CD4-positive, alpha-beta memory T cell (primary cell): Measurements from ENCODE around the gene RAC3. TPM values are rescaled to one million over a fixed set of nuclear protein-coding genes. Genes with fewer than 3 reads are reported as not detected.

Experiments used
- CTCF ChIA-PET: fragments of 350-600 bp; sonication (Branson Sonifier 250); formaldehyde crosslinking; loops from one replicate; lab custom pipeline; 2021; ENCODE audit warnings: inconsistent platforms; ENCODE audit not compliant: partially characterized antibody; lab: Charles Lee
- POLR2A ChIA-PET: fragments of 350-600 bp; sonication (Branson Sonifier 250); formaldehyde crosslinking; loops from one replicate; lab custom pipeline; 2021; ENCODE audit not compliant: partially characterized antibody; lab: Charles Lee
- DNase-seq, 5 donors: peaks; one replicate each; pipeline versions ENCODE4 v3.0.0 to v3.0.0-alpha.2; 2020 to 2022; ENCODE audit warnings: mixed read lengths in 1 of 5
- H3K27ac ChIP-seq: one replicate; pipeline ENCODE4 v1.7.0; 2013; ENCODE audit warnings: low read depth, low read length
- H3K27me3 ChIP-seq: 2 replicates; pipeline ENCODE4 v1.7.0; 2013; ENCODE audit warnings: mild to moderate bottlenecking, low read length, moderate library complexity; ENCODE audit not compliant: insufficient read depth
- H3K36me3 ChIP-seq: 2 replicates; pipeline ENCODE4 v1.7.0; 2013; ENCODE audit warnings: mild to moderate bottlenecking, low read length, moderate library complexity; ENCODE audit not compliant: insufficient read depth
- H3K4me1 ChIP-seq: 2 replicates; pipeline ENCODE4 v1.7.0; 2013; ENCODE audit warnings: mild to moderate bottlenecking, low read length, moderate library complexity; ENCODE audit not compliant: insufficient read depth
- H3K4me3 ChIP-seq, 2 donors: one replicate each; pipeline ENCODE4 v1.7.0; 2013; ENCODE audit warnings: low read length in 2 of 2, mild to moderate bottlenecking in 1 of 2
- H3K9me3 ChIP-seq, 2 donors: one replicate each; pipeline ENCODE4 v1.7.0; 2013; ENCODE audit warnings: low read length in 2 of 2, control low read depth in 1 of 2; ENCODE audit not compliant: control insufficient read depth in 1 of 2
- H3K27ac Mint-ChIP-seq, 7 donors: one replicate each; pipeline ENCODE4 v1.8.0; 2020 to 2021; ENCODE audit warnings: mixed read lengths in 7 of 7, mild to moderate bottlenecking in 6 of 7, inconsistent platforms in 3 of 7, moderate library complexity in 3 of 7
- H3K27me3 Mint-ChIP-seq, 2 donors: one replicate each; pipeline ENCODE4 v1.8.0; 2020 to 2021; ENCODE audit warnings: mixed read lengths in 2 of 2
- H3K36me3 Mint-ChIP-seq, 2 donors: one replicate each; pipeline ENCODE4 v1.8.0; 2020 to 2021; ENCODE audit warnings: mixed read lengths in 2 of 2, inconsistent platforms in 1 of 2, mild to moderate bottlenecking in 1 of 2
- H3K4me1 Mint-ChIP-seq, 4 donors: one replicate each; pipeline ENCODE4 v1.8.0; 2020 to 2021; ENCODE audit warnings: mixed read lengths in 4 of 4, mild to moderate bottlenecking in 1 of 4
- H3K4me3 Mint-ChIP-seq, 8 donors: one replicate each; pipeline ENCODE4 v1.8.0; 2020 to 2021; ENCODE audit warnings: mixed read lengths in 8 of 8, mild to moderate bottlenecking in 7 of 8, moderate library complexity in 6 of 8, inconsistent platforms in 3 of 8
- H3K9me3 Mint-ChIP-seq, 8 donors: one replicate each; pipeline ENCODE4 v1.8.0; 2020 to 2021; ENCODE audit warnings: mixed read lengths in 8 of 8, mild to moderate bottlenecking in 5 of 8, inconsistent platforms in 3 of 8, moderate library complexity in 1 of 8
- intact Hi-C: fragments of 100-400 bp; cut with micrococcal nuclease; formaldehyde crosslinking; loops from one replicate; pipeline ENCODE4 v1.15.1; 2023
- polyA plus RNA-seq, 2 donors: library from polyadenylated mRNA; unstranded; fragments of 300-500 nt; fragmentation: Illumina TruSeq; gene quantifications; one replicate each; pipeline ENCODE4 v1.2.3, GENCODE V29; 2021
- total RNA-seq, 2 experiments: library from RNA; stranded (reverse); gene quantifications; one replicate each; pipeline ENCODE4 v1.2.3, GENCODE V29; 2021

Gene RAC3
- total and polyA plus RNA-seq, 4 experiments from 2014 or later: 0.44 to 2.3 (median 0.86) TPM; not detected in 1

- no peaks in the 10 kb centered on the region for H3K27me3 ChIP-seq
- Mint-ChIP-seq H3K36me3 (peaks cover 0 to 3% of the 10 kb centered on the region in 2 donors), H3K9me3 (no peaks in the 10 kb centered on the region), H3K4me1 (peaks cover 0 to 5% (median 0%) of the 10 kb centered on the region in 4 donors), H3K27ac (no peak overlapping the region), H3K27me3 (no peaks in the 10 kb centered on the region), H3K4me3 (no peak overlapping the region)
- H3K4me1 ChIP-seq: no peaks in the 10 kb centered on the region
- intact Hi-C loops: no loop called here
- no peak for DNase-seq
- ChIA-PET POLR2A (interaction anchor here (1.1 kb wide), 1 partner anchor 47 kb away, joined by 3 read pairs; no protein-coding TSS in a partner anchor), CTCF (no interaction called here)
- no peak overlapping the region for H3K27ac ChIP-seq
- no peak overlapping the region for H3K4me3 ChIP-seq
- no peaks in the 10 kb centered on the region for H3K36me3 ChIP-seq
- H3K9me3 ChIP-seq: no peaks in the 10 kb centered on the region
Measured at GRCh38 chr17:82014432-82014831, 17.0 kb upstream of the RAC3 start.

DNA sequence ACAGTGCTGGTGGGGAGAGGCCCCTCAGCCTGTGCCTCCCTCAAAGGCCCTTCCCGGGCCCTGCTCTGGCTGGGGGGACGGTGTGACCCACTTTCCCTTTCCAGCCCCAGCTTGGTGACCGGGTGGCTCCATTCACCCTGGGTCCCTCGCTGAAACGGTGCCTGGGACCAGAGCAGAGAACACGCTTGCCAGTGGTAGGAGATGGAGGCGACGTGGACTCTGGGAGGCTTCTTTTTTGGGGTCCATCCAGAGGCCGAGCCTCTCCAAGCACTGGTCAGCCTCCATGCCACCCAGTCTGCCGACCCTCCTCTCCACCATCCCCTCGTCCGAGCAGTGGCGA is 16.5 kb upstream of the RAC3 start:
- H3K4me1 Mint-ChIP-seq: peaks cover 0 to 5% (median 0%) of the 10 kb centered on the region in 4 donors
- no peaks in the 10 kb centered on the region for H3K9me3 Mint-ChIP-seq
- POLR2A ChIA-PET: interaction anchor here (1.1 kb wide), 1 partner anchor 48 kb away, joined by 3 read pairs; no protein-coding TSS in a partner anchor

GRCh38 chr17:82015311-82015971 is 16.0 kb upstream of the RAC3 start:
- Histone ChIP-seq H3K36me3 (no peaks in the 10 kb centered on the region), H3K4me3 (no peak overlapping the region), H3K9me3 (no peaks in the 10 kb centered on the region), H3K4me1 (no peaks in the 10 kb centered on the region), H3K27ac (no peak overlapping the region), H3K27me3 (no peaks in the 10 kb centered on the region)
- Mint-ChIP-seq H3K4me3 (no peak overlapping the region), H3K27me3 (no peaks in the 10 kb centered on the region), H3K4me1 (peaks cover 0 to 5% (median under 1%) of the 10 kb centered on the region in 4 donors), H3K27ac (no peak overlapping the region), H3K36me3 (peaks cover 0 to 3% of the 10 kb centered on the region in 2 donors), H3K9me3 (no peaks in the 10 kb centered on the region)
- POLR2A ChIA-PET: interaction anchor here (1.1 kb wide), 1 partner anchor 48 kb away, joined by 3 read pairs; no protein-coding TSS in a partner anchor
- no peak for DNase-seq
- CTCF ChIA-PET: interaction anchor here (1.6 kb wide), 2 partner anchors 22 to 56 kb away, joined by 3 to 6 read pairs; partner anchors contain the start of gene DCXR
- intact Hi-C loops: no loop called here

More for the DNA sequence above, 16.5 kb upstream of the RAC3 start:
- Histone ChIP-seq H3K27ac (no peak overlapping the region), H3K36me3 (no peaks in the 10 kb centered on the region), H3K4me3 (no peak overlapping the region), H3K27me3 (no peaks in the 10 kb centered on the region), H3K9me3 (no peaks in the 10 kb centered on the region), H3K4me1 (no peaks in the 10 kb centered on the region)
- H3K36me3 Mint-ChIP-seq: peaks cover 0 to 3% of the 10 kb centered on the region in 2 donors
- H3K27me3 Mint-ChIP-seq: no peaks in the 10 kb centered on the region
- intact Hi-C loops: no loop called here
- DNase-seq: no peak
- H3K4me3 Mint-ChIP-seq: no peak overlapping the region
- CTCF ChIA-PET: interaction anchor here (1.6 kb wide), 1 partner anchor 56 kb away, joined by 6 read pairs; no protein-coding TSS in a partner anchor
- H3K27ac Mint-ChIP-seq: no peak overlapping the region

DNA sequence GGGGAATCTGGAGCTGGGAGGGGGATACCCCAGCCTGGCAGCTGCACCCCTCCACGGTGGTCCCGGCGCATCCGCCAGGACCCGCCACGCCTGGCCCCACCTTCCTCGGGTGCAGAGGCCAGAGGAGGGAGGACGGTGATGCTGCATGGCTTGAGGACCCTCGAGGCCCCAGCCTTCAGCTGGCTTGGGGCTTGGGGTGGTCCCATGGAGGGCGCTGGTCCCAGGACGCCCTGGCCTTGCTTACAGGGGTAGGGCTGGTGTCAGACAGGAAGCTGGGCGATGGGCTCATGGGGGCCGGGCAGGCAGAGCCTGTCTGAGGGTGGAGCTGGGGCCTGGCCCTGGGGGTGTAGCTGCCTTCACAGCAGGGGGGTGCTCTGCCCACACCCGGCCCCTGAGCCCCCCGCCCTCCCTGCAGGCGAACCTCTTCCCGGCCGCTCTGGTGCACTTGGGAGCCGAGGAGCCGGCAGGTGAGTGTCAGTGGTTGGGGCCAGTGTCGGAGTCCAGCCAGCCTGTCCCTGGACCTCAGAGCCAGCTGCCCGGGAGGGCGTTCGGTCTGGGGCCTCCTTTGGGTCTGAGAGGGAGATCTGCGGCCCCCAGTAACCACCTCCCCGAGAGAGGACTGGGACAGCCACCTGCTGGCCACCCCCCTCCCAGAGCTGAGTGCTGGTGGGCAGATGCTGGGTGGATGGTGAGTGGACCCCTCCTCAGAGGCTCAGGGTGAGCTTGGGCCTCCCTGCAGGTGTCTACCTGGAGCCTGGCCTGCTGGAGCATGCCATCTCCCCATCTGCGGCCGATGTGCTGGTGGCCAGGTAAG is 15.2 kb upstream of the RAC3 start:
- Mint-ChIP-seq H3K27ac (no peak overlapping the region), H3K36me3 (peaks cover 0 to 3% of the 10 kb centered on the region in 2 donors), H3K4me1 (peaks cover 0 to 9% (median 5%) of the 10 kb centered on the region in 4 donors), H3K9me3 (no peaks in the 10 kb centered on the region), H3K27me3 (no peaks in the 10 kb centered on the region), H3K4me3 (no peak overlapping the region)
- ChIA-PET CTCF (interaction anchor here (1.6 kb wide), 2 partner anchors 21 to 57 kb away, joined by 3 to 6 read pairs; partner anchors contain the start of gene DCXR), POLR2A (no interaction called here)
- H3K9me3 ChIP-seq: no peaks in the 10 kb centered on the region
- no peaks in the 10 kb centered on the region for H3K36me3 ChIP-seq
- no peak overlapping the region for H3K27ac ChIP-seq
- intact Hi-C loops: no loop called here
- no peak overlapping the region for H3K4me3 ChIP-seq
- no peak for DNase-seq
- H3K4me1 ChIP-seq: peaks cover 8% of the 10 kb centered on the region
- no peaks in the 10 kb centered on the region for H3K27me3 ChIP-seq

GRCh38 chr17:82016875-82017459 is 14.5 kb upstream of the RAC3 start:
- Histone ChIP-seq H3K27ac (no peak overlapping the region), H3K4me1 (peaks cover 15% of the 10 kb centered on the region), H3K4me3 (no peak overlapping the region), H3K36me3 (no peaks in the 10 kb centered on the region), H3K27me3 (no peaks in the 10 kb centered on the region), H3K9me3 (no peaks in the 10 kb centered on the region)
- Mint-ChIP-seq H3K27me3 (no peaks in the 10 kb centered on the region), H3K27ac (no peak overlapping the region), H3K36me3 (peaks cover 0 to 3% of the 10 kb centered on the region in 2 donors), H3K4me3 (no peak overlapping the region), H3K4me1 (peaks cover 3 to 16% (median 11%) of the 10 kb centered on the region in 4 donors), H3K9me3 (no peaks in the 10 kb centered on the region)
- ChIA-PET CTCF (interaction anchor here (1.4 to 7.5 kb wide), 3 partner anchors 14 to 57 kb away, joined by 3 to 81 read pairs (median 3); partner anchors contain the start of genes DCXR and NOTUM), POLR2A (interaction anchor here (0.6 to 1.2 kb wide), 2 partner anchors 20 to 57 kb away, joined by 3 to 4 read pairs; no protein-coding TSS in a partner anchor)
- DNase-seq: no peak
- intact Hi-C loops: no loop called here

GRCh38 chr17:82017612-82018151 is 13.8 kb upstream of the RAC3 start:
- Mint-ChIP-seq H3K4me3 (no peak overlapping the region), H3K36me3 (peaks cover 0 to 3% of the 10 kb centered on the region in 2 donors), H3K27me3 (no peaks in the 10 kb centered on the region), H3K27ac (no peak overlapping the region), H3K9me3 (no peaks in the 10 kb centered on the region), H3K4me1 (peaks cover 3 to 19% (median 13%) of the 10 kb centered on the region in 4 donors)
- Histone ChIP-seq H3K27me3 (no peaks in the 10 kb centered on the region), H3K9me3 (no peaks in the 10 kb centered on the region), H3K4me3 (no peak overlapping the region), H3K27ac (no peak overlapping the region), H3K36me3 (no peaks in the 10 kb centered on the region), H3K4me1 (peaks cover 19% of the 10 kb centered on the region)
- ChIA-PET CTCF (interaction anchor here (1.4 to 7.5 kb wide), 2 partner anchors 14 to 58 kb away, joined by 3 to 81 read pairs; partner anchors contain the start of gene NOTUM), POLR2A (interaction anchor here (0.6 to 1.7 kb wide), 3 partner anchors 21 to 58 kb away, joined by 3 to 4 read pairs (median 4); partner anchors contain the start of gene ASPSCR1)
- intact Hi-C loops: no loop called here
- no peak for DNase-seq
